Psoas muscle (tissue), 8 donors: ENCODE measurements around the gene ATG7. TPM values are rescaled to one million over a fixed set of nuclear protein-coding genes. Genes with fewer than 3 reads are reported as not detected.
"Not testable (repeated sequence)": the region's sequence is repeated elsewhere in the genome, so short reads cannot be mapped to it uniquely, and the experiment has no call there.

Experiments
- ATAC-seq, 4 donors: fragments of 200-7000 bp; cut with Tn5 transposase; one replicate each; pipeline ENCODE4 v1.9.1; 2020; ENCODE audit warnings: moderate library complexity in 3 of 4, mild to moderate bottlenecking in 2 of 4
- DNase-seq, 2 donors: peaks; one replicate each; pipeline ENCODE4 v3.0.0-alpha.2; 2020
- H3K27ac ChIP-seq: fragments of 200-600 bp; one replicate; pipeline ENCODE4 v1.8.0; 2022
- H3K27me3 ChIP-seq, 3 donors: fragments of 200-600 bp in 1 of 3; one replicate each; pipeline versions ENCODE4 v1.6.1 to v1.8.0; 2013 to 2022; ENCODE audit warnings: low read length in 2 of 3, mild to moderate bottlenecking in 2 of 3, moderate library complexity in 1 of 3; ENCODE audit not compliant: insufficient read depth in 3 of 3
- H3K36me3 ChIP-seq, 2 donors: fragments of 200-600 bp in 1 of 2; one replicate each; pipeline versions ENCODE4 v1.6.1 to v1.8.0; 2013 to 2022; ENCODE audit warnings: low read depth in 1 of 2, mild to moderate bottlenecking in 1 of 2, moderate library complexity in 1 of 2; ENCODE audit not compliant: insufficient read depth in 1 of 2
- H3K4me1 ChIP-seq: fragments of 200-600 bp; one replicate; pipeline ENCODE4 v1.8.0; 2022
- H3K4me3 ChIP-seq: fragments of 200-600 bp; one replicate; pipeline ENCODE4 v1.8.0; 2022; ENCODE audit warnings: mild to moderate bottlenecking
- H3K9me3 ChIP-seq: fragments of 200-600 bp; one replicate; pipeline ENCODE4 v1.8.0; 2022
- CTCF ChIP-seq: fragments of 200-600 bp; IDR thresholded peaks from one replicate; pipeline ENCODE4 v1.8.0; 2022; ENCODE audit warnings: antibody characterized with exemption
- WGBS, 3 donors: extraction: QIAGEN DNeasy Blood & Tissue Kit; methylation state at CpG; one replicate each; pipeline versions ENCODE4 v1.1.6 to v1.1.7; 2013; 5-methylcytosine and 5-hydroxymethylcytosine counted together
- intact Hi-C, 2 donors: fragments of 100-400 bp; cut with DNase I; formaldehyde crosslinking; loops; one replicate each; pipeline versions ENCODE4 v1.11.0 to v1.14.2; 2022
- polyA plus RNA-seq, 3 donors: library from polyadenylated mRNA; stranded (reverse); fragments of 200-250 nt; gene quantifications; one replicate each; pipeline ENCODE4 v1.2.3, GENCODE V29; 2013
- total RNA-seq, 4 donors: library from RNA; stranded (reverse); fragmentation: NEBNext Ultra II Directional in 2 of 4; extraction: Animal tissue kit (Norgen Biotek cat#: 25700) in 2 of 4; gene quantifications; one replicate each; pipeline versions ENCODE4 v1.2.1 to v1.2.4, GENCODE V29; 2021 to 2023
- donor health status: healthy with polysubstance abuse.
- donor health status: DM: no; HTN: no; CAD: no; lungs with moderate emphysema.
- donor health status: Bipolar disorder and iron deficiency.
- donor health status: healthy.
- donor health status: DM: yes; HTN: yes; CAD: no.
- donor health status: DM: no; HTN: no; CAD: no.
- donor health status: DM: no; HTN: no; CAD: no.
- donor health status: DM: yes; HTN: yes; CAD: no.

Gene ATG7
- total and polyA plus RNA-seq, 7 donors, result 5.9 to 15.0 (median 13.5) TPM

DNA sequence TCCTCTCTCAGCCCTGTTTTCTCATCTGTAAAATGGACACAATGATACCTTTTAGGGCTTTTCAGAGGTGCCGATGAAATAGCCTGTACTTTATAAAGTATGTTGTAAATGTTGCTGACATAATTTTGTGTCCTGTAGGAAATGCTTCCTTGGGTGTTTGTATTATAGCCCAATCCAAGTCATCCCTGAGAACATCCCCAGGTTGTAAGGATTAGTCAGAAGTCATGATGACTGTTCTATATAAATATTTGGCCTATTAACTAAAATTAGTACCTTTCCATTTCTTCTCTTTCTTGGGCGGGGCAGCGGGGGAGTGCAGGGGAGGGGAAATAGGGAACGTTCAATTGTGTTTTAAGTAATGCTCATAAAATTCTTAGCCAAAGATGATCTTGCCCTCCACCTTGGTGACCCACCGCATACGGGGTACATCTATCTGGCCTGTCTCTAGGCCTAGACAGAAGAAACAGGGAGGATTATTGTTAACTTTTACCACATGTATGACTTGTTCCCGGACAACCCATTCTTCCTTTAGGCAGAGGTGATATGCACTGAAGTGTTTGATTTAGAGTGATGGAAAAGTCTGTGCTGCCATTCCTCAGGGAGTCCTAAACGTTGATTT, 250.9 kb downstream of the ATG7 start:
- TF ChIP-seq CTCF, result no peak
- intact Hi-C loops, result no loop called here
- peaks cover 22% of the 10 kb centered on the region for H3K4me1 ChIP-seq
- H3K27ac ChIP-seq, result no peak overlapping the region
- H3K4me3 ChIP-seq, result no peak overlapping the region
- 76 to 81% (median 80%) methylated on average over 8 of the region's 8 CpGs for WGBS, 3 donors
- ATAC-seq, result no peak
- no peak for DNase-seq
- no peaks in the 10 kb centered on the region for H3K9me3 ChIP-seq
- H3K36me3 ChIP-seq, result no peaks in the 10 kb centered on the region
- no peaks in the 10 kb centered on the region for H3K27me3 ChIP-seq

- WGBS, 3 donors, result 64 to 70% (median 66%) methylated on average over 7 of the region's 7 CpGs
- ATAC-seq (no peak), DNase-seq (no peak)
Measured at GRCh38 chr3:11523572-11524101, 251.4 kb downstream of the ATG7 start.

DNA sequence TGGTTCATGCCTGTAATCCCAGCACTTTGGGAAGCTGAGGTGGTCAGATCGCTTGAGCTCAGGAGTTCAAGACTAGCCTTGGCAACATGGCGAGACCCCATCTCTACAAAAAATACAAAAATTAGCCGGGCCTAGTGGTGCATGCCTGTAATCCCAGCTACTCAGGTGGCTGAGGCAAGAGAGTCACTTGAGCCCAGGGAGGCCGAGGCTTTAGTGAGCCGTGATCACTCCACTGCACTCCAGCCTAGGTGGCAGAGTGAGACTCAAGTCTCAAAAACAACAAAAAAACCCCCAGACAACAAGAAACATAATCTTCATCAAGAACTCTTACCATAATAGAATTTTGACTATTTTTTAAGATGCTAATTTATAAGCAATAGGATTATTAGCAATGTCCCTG, 253.9 kb downstream of the ATG7 start:
- ATAC-seq, DNase-seq, H3K4me3 ChIP-seq, H3K4me1 ChIP-seq, H3K27ac ChIP-seq, H3K36me3 ChIP-seq, intact Hi-C loops, H3K27me3 ChIP-seq, H3K9me3 ChIP-seq: not testable (repeated sequence)
- 91 to 95% (median 95%) methylated on average over 5 of the region's 5 CpGs for WGBS, 3 donors

More at GRCh38 chr3:11523572-11524101, 251.4 kb downstream of the ATG7 start:
- peaks cover 16% of the 10 kb centered on the region for H3K4me1 ChIP-seq
- no peaks in the 10 kb centered on the region for H3K9me3 ChIP-seq
- no peaks in the 10 kb centered on the region for H3K27me3 ChIP-seq
- intact Hi-C loops, result no loop called here
- no peak for TF ChIP-seq CTCF
- no peak overlapping the region for H3K27ac ChIP-seq
- no peak overlapping the region for H3K4me3 ChIP-seq
- no peaks in the 10 kb centered on the region for H3K36me3 ChIP-seq

GRCh38 chr3:11529281-11529680, 257.1 kb downstream of the ATG7 start:
- DNase-seq, result no peak
- Histone ChIP-seq H3K4me1 (peaks cover 9% of the 10 kb centered on the region), H3K4me3 (no peak overlapping the region), H3K27me3 (no peaks in the 10 kb centered on the region), H3K36me3 (no peaks in the 10 kb centered on the region), H3K27ac (no peak overlapping the region), H3K9me3 (no peaks in the 10 kb centered on the region)
- TF ChIP-seq CTCF, result no peak
- WGBS, 3 donors, result 87 to 89% (median 87%) methylated on average over 4 of the region's 4 CpGs
- intact Hi-C loops, result no loop called here
- no peak for ATAC-seq

DNA sequence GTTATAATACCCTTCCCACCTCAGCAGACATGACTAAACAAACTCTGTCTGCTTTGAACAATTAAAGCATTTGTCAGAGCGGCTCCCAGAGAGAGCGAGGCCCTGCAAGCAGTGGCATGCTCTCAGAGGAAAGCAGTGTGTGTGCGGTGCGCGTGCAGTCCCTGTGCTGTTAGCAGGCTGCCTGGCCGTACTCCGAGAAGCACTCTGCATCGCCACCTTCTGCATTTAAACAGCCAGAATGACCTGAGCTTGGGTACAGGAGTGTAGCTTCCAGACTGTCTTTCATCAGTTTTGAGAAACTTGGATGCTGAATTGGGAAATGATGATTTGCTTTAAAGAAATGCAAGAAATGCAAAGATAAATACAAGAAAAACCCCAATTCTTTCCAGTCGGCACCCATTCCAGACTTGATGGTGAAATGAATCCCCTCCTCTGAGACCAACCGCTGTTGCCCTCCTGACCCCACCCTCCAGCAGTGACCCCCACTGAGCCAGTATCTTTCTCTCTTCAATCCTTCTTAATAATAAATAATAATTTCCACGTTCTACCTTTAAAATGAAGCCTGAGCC, 258.0 kb downstream of the ATG7 start:
- WGBS, 3 donors, result 88 to 91% (median 88%) methylated on average over 11 of the region's 11 CpGs
- intact Hi-C loops, result no loop called here
- ATAC-seq (no peak), DNase-seq (no peak)
- Histone ChIP-seq H3K9me3 (no peaks in the 10 kb centered on the region), H3K4me1 (peaks cover 16% of the 10 kb centered on the region), H3K4me3 (no peak overlapping the region), H3K27me3 (no peaks in the 10 kb centered on the region), H3K27ac (no peak overlapping the region), H3K36me3 (no peaks in the 10 kb centered on the region)
- TF ChIP-seq CTCF, result no peak
